ENCODE results near the gene RTP5. TPM values are rescaled to one million over a fixed set of nuclear protein-coding genes. Genes with fewer than 3 reads are reported as not detected.
"Not testable (repeated sequence)": the region's sequence is repeated elsewhere in the genome, so short reads cannot be mapped to it uniquely, and the experiment has no call there.

RTP5 gene
- total RNA-seq, 1 donor from 2014 or later = not detected

DNA sequence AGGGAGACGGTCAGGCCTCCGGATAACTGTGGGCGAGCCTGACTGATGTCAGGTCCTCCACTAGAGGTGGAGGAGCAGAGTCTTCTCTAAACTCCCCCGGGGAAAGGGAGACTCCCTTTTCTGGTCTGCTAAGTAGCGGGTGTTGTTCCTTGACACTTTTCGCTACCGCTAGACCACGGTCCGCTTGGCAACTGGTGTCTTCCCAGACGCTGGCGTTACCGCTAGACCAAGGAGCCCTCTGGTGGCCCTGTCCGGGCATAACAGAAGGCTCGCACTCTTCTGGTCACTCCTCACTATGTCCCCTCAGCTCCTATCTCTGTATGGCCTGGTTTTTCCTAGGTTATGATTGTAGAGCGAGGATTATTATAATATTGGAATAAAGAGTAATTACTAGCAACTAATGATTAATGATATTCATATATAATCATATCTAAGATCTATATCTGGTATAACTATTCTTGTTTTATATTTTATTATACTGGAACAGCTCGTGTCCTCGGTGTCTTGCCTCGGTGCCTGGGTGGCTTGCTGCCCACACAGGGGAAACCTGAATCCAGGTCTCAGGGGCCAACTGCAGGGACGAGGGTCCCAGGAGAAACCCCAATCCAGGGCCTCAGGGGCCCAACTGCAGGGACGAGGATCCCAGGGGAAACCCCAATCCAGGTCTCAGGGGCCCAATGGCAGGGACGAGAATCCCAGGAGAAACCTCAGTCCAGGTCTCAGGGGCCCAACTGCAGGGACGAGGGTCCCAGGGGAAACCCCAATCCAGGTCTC, 6.4 kb downstream of the RTP5 start:
- H3K4me3 Mint-ChIP-seq; H3K27ac Mint-ChIP-seq; H3K9me3 Mint-ChIP-seq; H3K36me3 Mint-ChIP-seq (ENCODE audit: low read depth); H3K27me3 Mint-ChIP-seq; intact Hi-C loops (cut with micrococcal nuclease); DNase-seq; H3K4me1 Mint-ChIP-seq: not testable (repeated sequence)

DNA sequence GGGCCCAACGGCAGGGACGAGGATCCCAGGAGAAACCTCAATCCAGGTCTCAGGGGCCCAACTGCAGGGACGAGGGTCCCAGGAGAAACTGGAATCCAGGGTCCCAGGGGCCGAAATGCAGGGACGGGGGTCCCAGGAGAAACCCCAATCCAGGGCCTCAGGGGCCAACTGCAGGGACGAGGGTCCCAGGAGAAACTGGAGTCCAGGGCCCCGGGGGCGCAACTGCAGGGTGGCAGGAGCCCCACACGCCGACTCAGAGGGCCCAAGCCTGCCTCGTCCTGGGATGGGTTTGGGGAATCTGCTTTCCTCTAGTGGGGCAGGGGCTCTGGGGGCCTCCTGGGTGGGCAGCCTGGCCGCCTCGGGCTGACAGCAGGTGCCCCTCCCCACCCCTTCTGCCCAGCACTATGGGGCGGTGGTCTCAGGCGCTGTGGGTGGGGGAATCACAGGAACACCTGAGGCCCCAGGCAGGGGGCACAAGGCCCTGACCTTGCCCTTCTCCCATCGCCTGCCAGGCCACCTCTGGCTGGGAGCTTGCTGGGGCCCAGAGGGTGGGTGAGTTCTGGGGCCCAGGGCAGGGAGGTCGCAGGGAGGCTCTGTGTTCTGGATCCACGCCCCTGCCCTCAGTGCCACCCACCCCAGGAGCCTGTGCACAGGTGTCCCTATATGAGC, 7.1 kb downstream of the RTP5 start:
- peaks cover 14% of the 10 kb centered on the region for H3K4me1 Mint-ChIP-seq
- H3K36me3 Mint-ChIP-seq (ENCODE audit: low read depth) = peaks cover 4% of the 10 kb centered on the region
- H3K27me3 Mint-ChIP-seq = peaks cover 4% of the 10 kb centered on the region
- no peaks in the 10 kb centered on the region for H3K9me3 Mint-ChIP-seq
- no peak overlapping the region for H3K27ac Mint-ChIP-seq
- intact Hi-C loops (cut with micrococcal nuclease) = no loop called here
- no peak overlapping the region for H3K4me3 Mint-ChIP-seq
- DNase-seq = no peak

DNA sequence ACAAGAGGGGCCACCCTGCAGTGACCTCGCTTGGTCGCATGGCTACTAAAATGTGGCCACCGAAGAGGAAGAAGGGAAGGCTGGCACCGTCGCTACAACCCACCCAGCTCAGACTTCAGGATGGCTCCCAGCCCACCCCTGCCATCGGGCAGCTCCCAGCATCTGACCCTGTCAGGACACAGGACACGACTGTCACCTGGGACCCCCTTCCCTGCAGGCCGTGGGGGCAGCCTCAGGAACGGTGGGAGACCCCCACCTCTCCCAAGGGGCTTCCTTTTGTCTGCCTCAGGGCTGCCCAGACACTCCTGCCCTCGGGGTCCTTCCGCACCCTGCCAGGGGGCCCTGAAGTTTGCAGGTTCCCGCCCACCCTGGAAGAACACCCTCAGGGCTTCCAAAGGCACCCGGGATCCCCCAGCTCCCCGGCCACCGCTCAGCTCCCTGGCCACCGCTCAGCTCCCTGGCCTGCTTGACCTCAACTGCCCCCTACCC, 7.7 kb downstream of the RTP5 start:
- Mint-ChIP-seq H3K27me3 (peaks cover 4% of the 10 kb centered on the region), H3K36me3 (ENCODE audit: low read depth) (peaks cover 4% of the 10 kb centered on the region), H3K27ac (no peak overlapping the region), H3K4me3 (no peak overlapping the region), H3K4me1 (peaks cover 18% of the 10 kb centered on the region), H3K9me3 (no peaks in the 10 kb centered on the region)
- DNase-seq = no peak
- intact Hi-C loops (cut with micrococcal nuclease) = no loop called here

DNA sequence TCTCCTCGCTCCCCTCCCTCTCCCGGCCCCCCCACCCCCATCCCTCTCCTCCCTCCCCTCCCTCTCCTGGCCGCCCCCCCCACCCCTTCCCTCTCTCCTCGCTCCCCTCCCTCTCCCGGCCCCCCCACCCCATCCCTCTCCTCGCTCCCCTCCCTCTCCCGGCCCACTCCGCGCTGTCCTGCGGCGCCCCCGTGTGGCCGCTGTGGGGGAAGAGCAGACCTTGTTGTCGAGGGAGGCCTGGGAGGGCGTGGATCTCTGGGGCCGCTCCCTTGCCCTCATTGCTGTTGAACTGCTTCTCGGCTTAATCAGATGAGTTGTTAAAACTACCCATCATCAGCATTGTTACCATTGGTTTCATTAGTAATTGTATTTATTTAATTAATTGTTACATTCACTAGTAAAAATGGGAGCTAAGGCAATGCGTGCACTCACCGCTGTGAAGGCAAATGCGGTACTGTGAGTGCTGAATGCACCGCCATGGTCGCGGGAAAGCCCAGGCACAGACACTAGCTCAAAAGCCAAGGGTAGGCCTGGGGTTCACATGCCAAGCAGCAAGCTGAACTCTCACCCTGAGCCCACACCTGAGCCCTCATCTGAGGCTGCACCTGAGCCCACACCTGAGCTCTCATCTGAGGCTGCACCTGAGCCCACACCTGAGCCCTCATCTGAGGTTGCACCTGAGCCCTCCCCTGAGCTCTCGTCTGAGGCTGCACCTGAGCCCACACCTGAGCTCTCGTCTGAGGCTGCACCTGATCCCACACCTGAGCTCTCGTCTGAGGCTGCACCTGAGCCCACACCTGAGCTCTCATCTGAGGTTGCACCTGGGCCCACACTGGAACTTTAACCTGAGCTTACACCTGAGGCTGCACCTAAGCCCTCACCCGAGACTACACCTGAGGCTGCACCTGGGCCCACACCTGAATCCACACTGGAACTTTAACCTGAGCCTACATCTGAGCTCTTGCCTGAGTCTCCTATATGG, 8.8 kb downstream of the RTP5 start:
- peaks cover 4% of the 10 kb centered on the region for H3K27me3 Mint-ChIP-seq
- H3K4me3 Mint-ChIP-seq = no peak overlapping the region
- intact Hi-C loops (cut with micrococcal nuclease) = loop anchor here (1.0 kb wide), 1 partner anchor 146 kb away; no protein-coding TSS in a partner anchor

DNA sequence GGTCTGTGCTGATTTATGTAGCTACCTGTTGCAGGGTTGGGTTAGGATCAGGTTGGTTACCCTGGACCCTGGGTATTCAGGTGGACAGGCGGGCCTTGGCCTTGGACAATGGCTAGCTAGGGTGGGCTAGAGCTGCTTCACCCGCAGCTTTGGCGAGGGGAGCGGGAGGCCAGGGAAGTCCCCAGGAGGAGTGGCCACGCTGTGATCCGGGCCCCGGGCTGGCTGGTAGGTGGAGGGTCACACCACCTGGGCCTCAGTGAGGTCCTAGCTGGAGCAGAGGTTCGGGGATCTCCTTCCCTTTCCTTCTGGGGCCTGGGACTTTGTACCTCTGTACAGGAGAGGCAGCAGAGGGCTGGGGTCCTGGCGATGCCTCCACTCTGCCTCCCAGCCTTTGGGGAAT, 9.8 kb downstream of the RTP5 start:
- intact Hi-C loops (cut with micrococcal nuclease) = no loop called here
- no peak for DNase-seq
- Mint-ChIP-seq H3K4me3 (no peak overlapping the region), H3K4me1 (peaks cover 26% of the 10 kb centered on the region), H3K9me3 (no peaks in the 10 kb centered on the region), H3K27me3 (peaks cover 4% of the 10 kb centered on the region), H3K36me3 (ENCODE audit: low read depth) (peaks cover 4% of the 10 kb centered on the region), H3K27ac (no peak overlapping the region)

More for the DNA sequence above, 8.8 kb downstream of the RTP5 start:
- H3K4me1 Mint-ChIP-seq = peaks cover 26% of the 10 kb centered on the region
- DNase-seq = peak; percentile 94
- H3K9me3 Mint-ChIP-seq = no peaks in the 10 kb centered on the region
- H3K36me3 Mint-ChIP-seq (ENCODE audit: low read depth) = peaks cover 4% of the 10 kb centered on the region
- no peak overlapping the region for H3K27ac Mint-ChIP-seq

DNA sequence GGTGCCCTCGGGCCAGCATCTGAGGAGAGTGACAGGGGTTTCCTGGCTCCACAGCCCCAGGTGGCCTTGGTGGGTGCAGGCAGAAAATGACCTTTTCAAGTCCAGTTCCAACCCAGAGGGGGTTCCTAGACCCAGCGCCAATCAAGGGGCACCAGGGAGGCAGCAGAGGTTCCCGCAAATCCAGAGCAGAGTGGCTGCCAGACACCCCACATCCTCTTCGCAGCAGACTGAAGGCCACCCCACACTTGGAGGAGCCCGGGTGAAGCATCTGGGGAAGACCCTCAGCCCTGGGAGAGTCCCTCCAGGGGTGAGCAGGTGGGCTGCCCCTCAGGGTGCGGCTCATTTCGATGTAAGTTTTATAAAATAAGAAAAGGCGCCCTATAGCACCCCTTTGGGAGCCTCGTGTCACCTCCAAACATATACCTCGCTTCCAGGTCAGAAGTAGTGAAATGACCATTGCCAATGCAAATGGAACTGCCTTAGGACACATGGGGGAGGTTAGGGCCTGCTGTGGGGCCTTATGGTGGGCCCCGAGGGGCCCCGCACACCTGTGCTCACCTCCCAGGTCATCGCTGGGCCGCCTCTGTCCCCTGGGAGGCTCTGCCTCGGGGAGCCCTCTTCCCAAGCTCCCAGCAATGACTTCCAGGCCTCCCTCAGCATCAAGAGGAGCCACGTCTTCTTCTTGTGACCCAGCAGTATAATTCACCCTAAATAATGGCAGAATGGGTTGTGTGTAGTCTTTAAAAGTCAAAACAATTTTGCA, 11.0 kb downstream of the RTP5 start:
- Mint-ChIP-seq H3K9me3 (no peaks in the 10 kb centered on the region), H3K36me3 (ENCODE audit: low read depth) (peaks cover 6% of the 10 kb centered on the region), H3K27me3 (peaks cover 4% of the 10 kb centered on the region), H3K27ac (peak overlapping the region; percentile 95), H3K4me3 (peak overlapping the region; percentile 91), H3K4me1 (peaks cover 25% of the 10 kb centered on the region)
- no peak for DNase-seq
- intact Hi-C loops (cut with micrococcal nuclease) = loop anchor here (1.0 to 10.0 kb wide), 11 partner anchors 22 to 1316 kb away; partner anchors contain the start of genes D2HGDH, DTYMK, DUSP28 and HDLBP

DNA sequence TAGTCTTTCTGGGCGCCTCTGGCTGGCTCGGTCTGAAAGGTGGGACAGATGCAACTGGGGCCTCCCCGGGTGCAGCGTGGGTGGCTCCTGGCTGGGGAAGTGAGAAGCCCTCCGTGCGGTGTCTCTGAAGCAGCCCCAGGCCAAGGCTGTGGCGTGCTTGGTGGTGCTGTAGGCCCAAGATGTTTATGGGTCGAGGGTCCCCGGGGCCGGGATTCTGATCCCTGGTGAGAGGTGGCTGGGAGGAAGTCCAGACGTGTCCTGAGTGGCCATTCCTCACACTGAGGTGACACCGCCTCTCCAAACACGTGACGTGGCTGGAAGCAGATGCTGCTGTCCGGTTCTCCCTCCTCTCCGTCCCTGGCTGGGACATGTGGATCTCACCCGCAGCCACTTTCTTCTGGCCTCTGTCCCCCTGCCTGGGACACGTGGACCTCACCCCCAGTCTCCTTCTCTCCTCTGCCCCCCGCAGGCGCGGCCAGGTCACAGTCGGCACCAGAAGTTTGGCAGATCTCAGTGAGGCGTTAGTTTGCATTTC, 12.6 kb downstream of the RTP5 start:
- Mint-ChIP-seq H3K27me3 (peaks cover 4% of the 10 kb centered on the region), H3K9me3 (no peaks in the 10 kb centered on the region), H3K27ac (peak overlapping the region; percentile 95), H3K36me3 (ENCODE audit: low read depth) (peaks cover 6% of the 10 kb centered on the region), H3K4me1 (peaks cover 28% of the 10 kb centered on the region), H3K4me3 (peak overlapping the region; percentile 91)
- intact Hi-C loops (cut with micrococcal nuclease) = loop anchor here (5.0 to 10.0 kb wide), 3 partner anchors 265 to 1317 kb away; partner anchors contain the start of genes DUSP28 and RNPEPL1
- no peak for DNase-seq

DNA sequence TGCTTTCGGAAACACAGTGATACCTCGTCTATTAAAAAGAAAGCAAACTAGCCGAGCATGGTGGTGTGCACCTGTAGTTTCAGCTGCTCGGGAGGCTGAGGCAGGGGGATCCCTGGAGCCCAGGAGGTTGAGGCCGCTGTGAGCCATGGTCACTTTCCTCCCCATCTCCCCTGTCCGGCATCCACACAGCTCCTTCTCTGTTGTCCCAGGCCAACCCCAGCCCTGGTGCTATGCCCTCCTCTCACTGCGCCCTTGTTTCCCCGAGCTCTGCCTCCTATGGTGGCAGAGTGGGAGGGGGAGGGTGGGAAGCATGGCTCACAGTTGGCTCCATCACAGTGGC, 15.4 kb downstream of the RTP5 start:
- no peak for DNase-seq
- no peaks in the 10 kb centered on the region for H3K9me3 Mint-ChIP-seq
- H3K4me3 Mint-ChIP-seq = no peak overlapping the region
- peaks cover 4% of the 10 kb centered on the region for H3K27me3 Mint-ChIP-seq
- peaks cover 28% of the 10 kb centered on the region for H3K4me1 Mint-ChIP-seq
- H3K36me3 Mint-ChIP-seq (ENCODE audit: low read depth) = peaks cover 12% of the 10 kb centered on the region
- H3K27ac Mint-ChIP-seq = no peak overlapping the region
- intact Hi-C loops (cut with micrococcal nuclease) = loop anchor here (5.0 to 10.0 kb wide), 3 partner anchors 268 to 1320 kb away; partner anchors contain the start of genes DUSP28 and RNPEPL1

DNA sequence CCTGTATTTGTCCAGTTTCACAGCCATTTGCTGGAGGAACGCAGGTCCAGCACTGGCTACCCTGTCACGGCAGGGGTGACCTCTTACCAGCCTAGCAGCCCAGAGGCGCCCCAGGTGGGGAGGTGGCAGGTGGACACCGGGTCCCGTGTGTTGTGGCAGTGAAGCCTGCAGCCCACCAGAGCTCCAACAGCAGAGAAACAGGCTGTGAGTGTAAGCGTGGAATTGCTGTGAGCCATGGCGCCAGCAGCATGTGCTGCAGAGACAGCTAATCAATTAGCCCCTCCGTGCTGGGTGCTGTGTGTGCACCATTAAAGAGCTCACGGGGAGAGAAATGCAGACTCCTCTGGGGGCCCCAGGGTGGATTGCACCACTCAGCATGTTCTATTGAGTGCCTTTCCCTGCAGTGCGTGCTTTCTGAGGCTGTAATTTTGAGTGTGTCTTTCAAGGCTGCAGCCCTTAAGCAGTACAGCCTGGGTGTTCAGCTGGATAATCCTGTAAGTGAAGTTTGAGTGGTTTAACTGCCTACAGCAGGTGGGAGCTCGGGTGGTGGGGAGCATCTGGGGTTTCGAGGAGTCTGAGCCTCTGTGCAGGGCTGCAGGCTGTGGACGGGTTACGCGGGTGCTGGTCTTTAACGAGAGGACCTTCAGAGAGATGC, 15.9 kb downstream of the RTP5 start:
- Mint-ChIP-seq H3K36me3 (ENCODE audit: low read depth) (peaks cover 12% of the 10 kb centered on the region), H3K4me1 (peaks cover 27% of the 10 kb centered on the region), H3K4me3 (no peak overlapping the region), H3K9me3 (no peaks in the 10 kb centered on the region), H3K27ac (no peak overlapping the region), H3K27me3 (peaks cover 4% of the 10 kb centered on the region)
- no peak for DNase-seq
- intact Hi-C loops (cut with micrococcal nuclease) = loop anchor here (10.0 kb wide), 1 partner anchor 1321 kb away; the partner anchor contains the start of genes DUSP28 and RNPEPL1

DNA sequence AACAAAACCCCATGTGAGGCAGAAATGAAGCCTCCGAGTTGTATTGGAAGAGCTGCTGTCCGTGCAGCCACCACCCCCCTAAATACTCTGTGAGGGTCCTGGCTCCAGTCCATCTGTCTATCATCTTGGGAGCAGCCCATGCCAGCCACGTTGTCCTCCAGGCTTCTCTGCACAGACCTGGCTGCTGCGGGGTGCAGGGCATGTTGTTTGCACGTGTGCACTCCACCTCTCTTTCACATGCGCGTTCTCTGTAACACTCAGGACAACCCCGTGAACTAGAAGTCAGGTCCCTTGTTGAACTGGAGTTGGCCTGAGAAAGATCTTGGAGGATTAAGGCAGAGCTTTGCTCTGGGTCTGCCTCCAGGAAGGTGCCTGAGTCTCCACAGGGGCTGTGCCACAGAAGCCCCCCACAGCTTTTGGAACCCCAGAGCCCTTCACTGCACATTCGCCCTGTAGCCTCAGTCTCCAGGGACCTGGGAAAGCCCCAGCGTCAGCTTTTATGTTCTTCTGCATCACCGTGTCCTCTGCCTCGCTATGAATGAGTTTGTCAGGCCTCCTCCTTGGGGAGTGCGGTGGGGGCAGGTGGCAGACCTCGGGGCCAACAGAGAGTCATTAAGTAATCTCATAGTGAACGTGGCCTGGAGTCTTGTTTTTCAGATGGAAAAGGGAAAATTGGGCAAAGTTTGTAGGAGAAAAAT, 16.6 kb downstream of the RTP5 start:
- no peak for DNase-seq
- H3K4me3 Mint-ChIP-seq = no peak overlapping the region
- H3K27me3 Mint-ChIP-seq = peaks cover 4% of the 10 kb centered on the region
- intact Hi-C loops (cut with micrococcal nuclease) = loop anchor here (10.0 kb wide), 1 partner anchor 1321 kb away; the partner anchor contains the start of genes DUSP28 and RNPEPL1
- H3K36me3 Mint-ChIP-seq (ENCODE audit: low read depth) = peaks cover 12% of the 10 kb centered on the region
- no peak overlapping the region for H3K27ac Mint-ChIP-seq
- no peaks in the 10 kb centered on the region for H3K9me3 Mint-ChIP-seq
- H3K4me1 Mint-ChIP-seq = peaks cover 23% of the 10 kb centered on the region

DNA sequence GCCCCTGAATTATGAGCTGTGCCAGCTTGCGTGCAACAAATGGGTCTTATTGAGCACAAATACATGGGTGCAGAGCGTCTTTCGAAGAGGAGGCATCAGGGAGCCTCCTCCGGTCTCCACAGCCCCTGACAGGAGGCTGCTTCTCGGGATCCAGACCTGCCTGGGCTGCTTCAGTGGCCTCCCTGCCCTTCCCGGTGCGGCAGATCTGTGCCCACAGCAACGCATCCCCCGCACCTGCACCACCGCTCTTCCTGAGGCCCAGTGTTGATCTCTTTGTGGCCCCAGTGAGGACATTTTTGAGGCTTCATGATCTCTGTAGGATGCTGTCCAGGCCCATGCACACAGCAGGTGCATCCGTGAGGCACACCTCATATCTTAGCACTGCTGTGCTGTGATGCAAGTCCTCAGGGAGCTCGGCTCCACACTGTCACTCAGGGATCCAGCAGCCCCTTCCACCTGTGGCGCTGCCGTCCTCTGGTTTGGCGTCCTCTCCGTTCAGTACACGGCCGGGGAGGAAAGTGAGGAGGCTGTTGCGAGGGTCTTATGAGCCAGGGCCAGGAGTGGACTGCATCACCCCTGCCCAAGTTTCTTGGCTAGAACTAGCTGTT, 17.4 kb downstream of the RTP5 start:
- no peaks in the 10 kb centered on the region for H3K27me3 Mint-ChIP-seq
- no peaks in the 10 kb centered on the region for H3K9me3 Mint-ChIP-seq
- H3K4me3 Mint-ChIP-seq = no peak overlapping the region
- H3K27ac Mint-ChIP-seq = no peak overlapping the region
- H3K36me3 Mint-ChIP-seq (ENCODE audit: low read depth) = peaks cover 8% of the 10 kb centered on the region
- peaks cover 19% of the 10 kb centered on the region for H3K4me1 Mint-ChIP-seq
- DNase-seq = no peak
- intact Hi-C loops (cut with micrococcal nuclease) = loop anchor here (10.0 kb wide), 1 partner anchor 1322 kb away; the partner anchor contains the start of genes DUSP28 and RNPEPL1

Data from activated CD4-positive, alpha-beta T cell treated with anti-CD3 and anti-CD28 coated beads, Interleukin-2, amount 10 ng/mL, durations not matched to agents 24 days and 14 days (primary cell).